ENCODE data around the gene RAB11FIP4.

The RAB11FIP4 gene

DNA sequence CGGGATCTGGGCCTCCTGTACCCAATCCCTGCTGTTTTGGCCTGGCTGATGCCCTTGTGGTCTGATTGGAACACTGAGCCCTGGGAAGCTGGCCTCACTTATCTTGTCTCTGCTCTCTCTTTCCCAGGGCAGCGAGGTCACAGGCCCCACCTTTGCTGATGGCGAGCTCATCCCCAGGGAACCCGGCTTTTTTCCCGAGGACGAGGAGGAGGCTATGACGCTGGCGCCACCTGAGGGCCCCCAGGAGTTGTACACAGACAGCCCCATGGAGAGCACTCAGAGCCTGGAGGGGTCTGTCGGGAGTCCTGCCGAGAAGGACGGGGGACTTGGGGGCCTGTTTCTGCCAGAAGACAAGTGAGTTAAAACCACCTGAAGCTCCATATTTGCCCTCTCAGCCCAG, 126.0 kb downstream of the RAB11FIP4 start:
- no peak overlapping the region for H3K27ac ChIP-seq (ENCODE audit: insufficient read depth, low read length, poor library complexity, severe bottlenecking)
- peaks cover 23% of the 10 kb centered on the region for H3K36me3 ChIP-seq (ENCODE audit: control insufficient read depth, insufficient read depth, low read length)
- H3K4me1 ChIP-seq (ENCODE audit: control insufficient read depth, insufficient read depth, low read length, poor library complexity, severe bottlenecking): no peaks in the 10 kb centered on the region
- no peak overlapping the region for H3K4me3 ChIP-seq (ENCODE audit: insufficient read depth, low read depth, low read length, poor library complexity, severe bottlenecking)
- H3K27me3 ChIP-seq (replicated peaks; ENCODE audit: control insufficient read depth, insufficient read depth, low read length, poor library complexity, severe bottlenecking): no peaks in the 10 kb centered on the region
- DNase-seq: no peak
- H3K9me3 ChIP-seq (ENCODE audit: control insufficient read depth, low read length): no peaks in the 10 kb centered on the region

- Histone ChIP-seq H3K4me1 (ENCODE audit: control insufficient read depth, insufficient read depth, low read length, poor library complexity, severe bottlenecking) (no peaks in the 10 kb centered on the region), H3K9me3 (ENCODE audit: control insufficient read depth, low read length) (no peaks in the 10 kb centered on the region), H3K27ac (ENCODE audit: insufficient read depth, low read length, poor library complexity, severe bottlenecking) (no peak overlapping the region), H3K27me3 (replicated peaks; ENCODE audit: control insufficient read depth, insufficient read depth, low read length, poor library complexity, severe bottlenecking) (no peaks in the 10 kb centered on the region), H3K4me3 (ENCODE audit: insufficient read depth, low read depth, low read length, poor library complexity, severe bottlenecking) (no peak overlapping the region), H3K36me3 (ENCODE audit: control insufficient read depth, insufficient read depth, low read length) (peaks cover 32% of the 10 kb centered on the region)
- no peak for DNase-seq
Observed at GRCh38 chr17:31518478-31518877, 127.0 kb downstream of the RAB11FIP4 start.

DNA sequence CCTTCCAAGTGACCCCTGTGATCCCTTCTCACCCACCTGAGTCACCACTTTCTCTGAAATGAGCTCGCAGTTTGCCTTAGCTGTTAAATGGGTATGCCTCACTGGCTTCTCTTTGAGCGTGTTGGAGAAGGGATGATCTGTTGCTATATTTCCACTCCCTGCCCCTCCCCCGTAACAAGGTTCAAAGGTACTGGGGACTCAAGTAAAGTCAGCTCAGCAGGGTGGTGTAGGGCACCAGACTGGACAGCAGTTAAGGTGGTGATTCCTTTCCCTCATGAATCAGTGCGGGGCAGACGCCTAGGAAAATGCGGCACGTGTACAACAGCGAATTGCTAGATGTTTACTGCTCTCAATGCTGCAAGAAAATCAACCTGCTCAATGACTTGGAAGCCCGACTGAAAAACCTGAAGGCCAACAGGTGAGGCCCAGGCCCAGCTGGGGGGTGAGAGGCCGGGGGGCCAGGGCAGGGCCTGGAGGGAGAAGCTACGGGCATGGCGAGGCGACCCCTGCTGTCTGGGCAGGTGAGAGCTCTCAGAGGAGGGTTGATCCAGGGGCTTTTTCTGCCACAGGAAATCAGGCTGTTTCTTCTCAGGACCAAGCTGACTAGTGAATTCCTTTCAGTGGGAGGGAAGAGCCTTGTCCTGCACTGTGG, 130.3 kb downstream of the RAB11FIP4 start:
- no peak overlapping the region for H3K4me3 ChIP-seq (ENCODE audit: insufficient read depth, low read depth, low read length, poor library complexity, severe bottlenecking)
- H3K4me1 ChIP-seq (ENCODE audit: control insufficient read depth, insufficient read depth, low read length, poor library complexity, severe bottlenecking): no peaks in the 10 kb centered on the region
- H3K27me3 ChIP-seq (replicated peaks; ENCODE audit: control insufficient read depth, insufficient read depth, low read length, poor library complexity, severe bottlenecking): no peaks in the 10 kb centered on the region
- no peak overlapping the region for H3K27ac ChIP-seq (ENCODE audit: insufficient read depth, low read length, poor library complexity, severe bottlenecking)
- no peak for DNase-seq
- no peaks in the 10 kb centered on the region for H3K9me3 ChIP-seq (ENCODE audit: control insufficient read depth, low read length)
- peaks cover 45% of the 10 kb centered on the region for H3K36me3 ChIP-seq (ENCODE audit: control insufficient read depth, insufficient read depth, low read length)

DNA sequence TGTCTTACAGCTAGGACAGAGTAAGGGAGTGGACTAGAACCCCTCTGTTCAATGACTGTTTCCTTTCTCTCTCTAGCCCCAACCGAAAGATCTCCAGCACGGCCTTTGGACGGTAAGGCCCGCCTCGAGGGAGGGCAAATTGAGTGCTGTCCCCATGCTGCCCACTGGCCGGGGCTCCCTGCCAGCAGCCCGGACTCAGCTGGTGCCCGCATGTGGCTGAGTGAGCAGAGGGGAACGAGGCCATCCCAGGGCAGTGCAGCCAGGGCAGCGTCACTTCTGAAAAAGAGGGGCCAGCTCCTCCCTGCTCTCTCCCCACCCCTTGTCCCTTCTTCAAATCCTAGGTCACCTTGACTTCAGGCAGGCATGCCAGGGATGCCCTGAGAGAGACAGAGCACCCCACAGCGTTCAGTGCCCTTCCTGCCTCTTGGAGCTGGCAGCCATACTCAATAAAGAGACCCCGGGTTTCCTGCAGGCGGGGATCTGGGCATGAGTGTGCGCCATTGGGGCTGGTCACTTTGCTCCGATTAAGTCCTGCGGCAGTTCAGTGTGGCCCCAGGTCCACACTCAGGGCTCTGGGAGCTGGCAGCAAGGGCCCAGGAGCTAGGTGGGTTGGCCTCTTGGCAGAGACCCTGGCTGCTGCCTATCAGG, 130.9 kb downstream of the RAB11FIP4 start:
- Histone ChIP-seq H3K27me3 (replicated peaks; ENCODE audit: control insufficient read depth, insufficient read depth, low read length, poor library complexity, severe bottlenecking) (no peaks in the 10 kb centered on the region), H3K36me3 (ENCODE audit: control insufficient read depth, insufficient read depth, low read length) (peaks cover 51% of the 10 kb centered on the region), H3K4me3 (ENCODE audit: insufficient read depth, low read depth, low read length, poor library complexity, severe bottlenecking) (no peak overlapping the region), H3K27ac (ENCODE audit: insufficient read depth, low read length, poor library complexity, severe bottlenecking) (no peak overlapping the region), H3K4me1 (ENCODE audit: control insufficient read depth, insufficient read depth, low read length, poor library complexity, severe bottlenecking) (no peaks in the 10 kb centered on the region), H3K9me3 (ENCODE audit: control insufficient read depth, low read length) (no peaks in the 10 kb centered on the region)
- no peak for DNase-seq

DNA sequence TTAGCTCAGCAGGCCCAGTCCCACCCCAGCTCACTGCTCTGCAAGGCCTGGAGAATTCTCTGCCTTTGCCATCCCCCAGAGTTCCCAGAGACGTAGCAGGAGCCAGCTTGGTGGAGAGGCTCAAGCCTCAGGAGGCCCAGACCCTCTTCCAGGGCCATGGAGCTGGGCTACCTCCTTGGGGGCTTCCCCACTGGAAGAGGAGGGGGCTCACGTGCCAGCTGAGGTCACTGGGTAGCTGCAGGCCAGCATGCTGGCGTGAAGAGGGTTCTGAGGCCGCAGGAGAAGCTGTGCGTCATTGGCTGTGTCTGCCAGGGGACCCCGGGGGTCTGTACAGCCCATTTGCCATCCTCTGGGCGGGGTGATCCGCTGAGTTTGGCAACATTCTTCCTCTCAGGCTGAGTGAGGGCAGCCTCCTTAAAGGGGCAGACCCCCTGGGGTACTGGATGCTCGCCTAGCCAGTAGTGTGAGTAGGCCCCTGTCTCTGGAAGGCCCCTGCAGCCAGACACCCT, 131.6 kb downstream of the RAB11FIP4 start:
- no peaks in the 10 kb centered on the region for H3K9me3 ChIP-seq (ENCODE audit: control insufficient read depth, low read length)
- no peak overlapping the region for H3K27ac ChIP-seq (ENCODE audit: insufficient read depth, low read length, poor library complexity, severe bottlenecking)
- H3K4me1 ChIP-seq (ENCODE audit: control insufficient read depth, insufficient read depth, low read length, poor library complexity, severe bottlenecking): no peaks in the 10 kb centered on the region
- no peaks in the 10 kb centered on the region for H3K27me3 ChIP-seq (replicated peaks; ENCODE audit: control insufficient read depth, insufficient read depth, low read length, poor library complexity, severe bottlenecking)
- DNase-seq: no peak
- H3K4me3 ChIP-seq (ENCODE audit: insufficient read depth, low read depth, low read length, poor library complexity, severe bottlenecking): no peak overlapping the region
- peaks cover 57% of the 10 kb centered on the region for H3K36me3 ChIP-seq (ENCODE audit: control insufficient read depth, insufficient read depth, low read length)

DNA sequence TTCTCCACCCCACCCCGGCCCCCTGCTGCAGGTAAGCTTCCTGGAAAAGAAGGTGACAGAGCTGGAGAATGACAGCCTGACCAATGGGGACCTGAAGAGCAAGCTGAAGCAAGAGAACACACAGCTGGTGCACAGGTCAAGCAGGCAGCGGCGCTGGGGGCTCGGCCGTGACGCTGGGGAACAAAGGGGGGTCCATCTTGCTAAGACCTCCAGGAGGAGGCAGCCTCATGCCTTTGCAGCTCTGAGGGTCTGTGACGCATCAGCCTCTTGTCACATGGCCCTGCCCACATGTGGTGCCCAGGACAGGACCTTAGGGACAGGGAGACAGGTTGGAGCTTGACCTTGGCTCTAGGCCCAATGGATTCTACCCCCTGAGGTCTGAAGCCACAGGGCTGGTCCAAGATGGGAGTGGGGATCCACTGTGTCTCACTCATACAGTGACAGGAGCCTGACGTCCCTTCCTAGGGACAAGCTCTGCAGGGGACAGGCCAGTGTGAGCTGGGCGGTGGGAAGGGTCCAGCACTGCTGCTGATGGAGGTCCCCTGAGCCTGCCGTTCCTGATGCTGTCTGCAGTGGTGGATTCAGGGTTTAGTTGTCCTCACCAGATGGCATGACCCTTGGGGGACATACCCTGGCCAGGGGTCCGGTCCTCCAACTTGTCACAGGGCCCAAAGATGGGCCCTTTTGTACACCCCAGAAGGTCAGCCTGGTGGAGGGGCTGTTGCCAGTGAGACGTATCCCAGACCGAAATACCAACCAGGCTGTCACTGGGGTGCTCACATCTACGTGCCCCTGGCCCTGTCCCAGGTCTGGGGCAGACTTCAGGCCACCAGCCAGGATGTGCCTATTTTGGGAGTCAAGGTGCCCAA, 132.6 kb downstream of the RAB11FIP4 start:
- Histone ChIP-seq H3K4me1 (ENCODE audit: control insufficient read depth, insufficient read depth, low read length, poor library complexity, severe bottlenecking) (no peaks in the 10 kb centered on the region), H3K9me3 (ENCODE audit: control insufficient read depth, low read length) (no peaks in the 10 kb centered on the region), H3K4me3 (ENCODE audit: insufficient read depth, low read depth, low read length, poor library complexity, severe bottlenecking) (no peak overlapping the region), H3K27me3 (replicated peaks; ENCODE audit: control insufficient read depth, insufficient read depth, low read length, poor library complexity, severe bottlenecking) (no peaks in the 10 kb centered on the region), H3K36me3 (ENCODE audit: control insufficient read depth, insufficient read depth, low read length) (peaks cover 68% of the 10 kb centered on the region), H3K27ac (ENCODE audit: insufficient read depth, low read length, poor library complexity, severe bottlenecking) (no peak overlapping the region)
- no peak for DNase-seq

GRCh38 chr17:31524926-31525800, 133.7 kb downstream of the RAB11FIP4 start:
- peaks cover 72% of the 10 kb centered on the region for H3K36me3 ChIP-seq (ENCODE audit: control insufficient read depth, insufficient read depth, low read length)
- H3K27me3 ChIP-seq (replicated peaks; ENCODE audit: control insufficient read depth, insufficient read depth, low read length, poor library complexity, severe bottlenecking): no peaks in the 10 kb centered on the region
- no peaks in the 10 kb centered on the region for H3K9me3 ChIP-seq (ENCODE audit: control insufficient read depth, low read length)
- H3K27ac ChIP-seq (ENCODE audit: insufficient read depth, low read length, poor library complexity, severe bottlenecking): no peak overlapping the region
- H3K4me3 ChIP-seq (ENCODE audit: insufficient read depth, low read depth, low read length, poor library complexity, severe bottlenecking): no peak overlapping the region
- no peaks in the 10 kb centered on the region for H3K4me1 ChIP-seq (ENCODE audit: control insufficient read depth, insufficient read depth, low read length, poor library complexity, severe bottlenecking)
- DNase-seq: peak; percentile 61 to 80 (median 76)

DNA sequence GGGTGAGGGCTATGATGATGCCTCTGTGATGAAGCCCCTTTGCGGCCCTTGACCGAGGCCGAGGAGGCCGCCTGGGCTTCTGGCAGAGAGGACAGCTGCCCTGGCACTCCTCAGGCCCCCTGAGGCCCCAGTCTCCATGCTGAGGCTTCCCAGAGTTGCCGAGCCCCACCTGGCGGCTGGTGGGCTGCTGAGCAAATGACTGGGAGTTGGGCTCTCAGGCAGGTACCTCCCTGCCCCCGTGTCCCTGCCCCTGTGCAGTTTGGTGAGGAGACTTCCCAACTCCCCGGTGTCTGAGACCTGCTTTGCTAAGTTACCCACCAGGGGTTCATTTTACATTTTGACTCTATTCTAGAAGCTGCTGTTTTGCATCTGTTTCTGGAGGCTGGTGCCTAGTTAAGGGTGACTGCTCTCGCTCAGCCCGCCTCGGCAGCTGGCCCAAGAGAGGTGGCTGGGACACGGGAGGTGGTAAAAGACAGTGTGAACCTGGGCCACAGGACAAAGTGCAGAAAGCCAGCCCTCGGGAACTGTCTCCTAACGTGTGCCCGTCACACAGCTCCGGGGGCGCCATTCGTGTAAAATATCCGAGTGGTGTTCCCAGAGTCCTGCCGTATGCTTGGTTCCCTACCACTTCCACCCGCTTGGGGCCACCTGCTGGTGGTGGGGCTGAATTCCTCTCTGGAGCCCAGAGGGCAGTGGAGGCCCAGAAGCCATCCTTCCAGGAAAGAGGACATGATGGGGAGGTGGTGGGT, 134.5 kb downstream of the RAB11FIP4 start:
- no peaks in the 10 kb centered on the region for H3K27me3 ChIP-seq (replicated peaks; ENCODE audit: control insufficient read depth, insufficient read depth, low read length, poor library complexity, severe bottlenecking)
- H3K9me3 ChIP-seq (ENCODE audit: control insufficient read depth, low read length): no peaks in the 10 kb centered on the region
- no peak for DNase-seq
- H3K4me1 ChIP-seq (ENCODE audit: control insufficient read depth, insufficient read depth, low read length, poor library complexity, severe bottlenecking): no peaks in the 10 kb centered on the region
- peaks cover 78% of the 10 kb centered on the region for H3K36me3 ChIP-seq (ENCODE audit: control insufficient read depth, insufficient read depth, low read length)
- H3K27ac ChIP-seq (ENCODE audit: insufficient read depth, low read length, poor library complexity, severe bottlenecking): no peak overlapping the region
- H3K4me3 ChIP-seq (ENCODE audit: insufficient read depth, low read depth, low read length, poor library complexity, severe bottlenecking): no peak overlapping the region

DNA sequence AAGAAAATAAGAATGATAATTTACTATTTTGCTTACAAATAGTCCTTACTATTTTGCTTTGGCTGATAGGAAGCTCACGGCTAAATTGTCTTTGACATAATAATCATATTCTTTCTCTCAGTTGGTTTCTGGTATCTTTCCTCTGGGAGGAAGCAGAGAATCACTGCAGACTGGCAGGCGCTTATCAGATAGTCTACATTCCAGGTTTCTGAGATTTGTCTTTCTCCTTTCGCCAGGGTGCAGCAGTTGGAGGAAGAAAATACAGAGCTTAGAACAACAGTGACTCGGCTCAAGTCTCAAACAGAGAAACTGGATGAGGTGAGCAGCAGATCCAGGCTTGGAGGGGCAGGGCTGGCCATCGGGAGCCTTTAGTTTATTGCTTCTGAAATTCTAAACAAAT, 136.1 kb downstream of the RAB11FIP4 start:
- Histone ChIP-seq H3K9me3 (ENCODE audit: control insufficient read depth, low read length) (no peaks in the 10 kb centered on the region), H3K4me3 (ENCODE audit: insufficient read depth, low read depth, low read length, poor library complexity, severe bottlenecking) (no peak overlapping the region), H3K4me1 (ENCODE audit: control insufficient read depth, insufficient read depth, low read length, poor library complexity, severe bottlenecking) (no peaks in the 10 kb centered on the region), H3K27me3 (replicated peaks; ENCODE audit: control insufficient read depth, insufficient read depth, low read length, poor library complexity, severe bottlenecking) (no peaks in the 10 kb centered on the region), H3K36me3 (ENCODE audit: control insufficient read depth, insufficient read depth, low read length) (peaks cover 78% of the 10 kb centered on the region), H3K27ac (ENCODE audit: insufficient read depth, low read length, poor library complexity, severe bottlenecking) (no peak overlapping the region)
- no peak for DNase-seq

All from effector memory CD4-positive, alpha-beta T cell (primary cell).